Measurements from ENCODE around the gene NHLRC2.

The NHLRC2 gene

GRCh38 chr10:113859261-113859660 lies 4.8 kb downstream of the NHLRC2 start:
- Histone ChIP-seq H3K36me3 (ENCODE audit: control insufficient read depth, insufficient read depth, low read length) (peaks cover 61% of the 10 kb centered on the region), H3K9me3 (ENCODE audit: control insufficient read depth, insufficient read depth, low read length) (no peaks in the 10 kb centered on the region), H3K27me3 (ENCODE audit: control insufficient read depth, insufficient read depth, low read length) (no peaks in the 10 kb centered on the region), H3K27ac (ENCODE audit: low read depth, low read length) (no peak overlapping the region), H3K4me3 (ENCODE audit: low read depth, low read length) (no peak overlapping the region), H3K4me1 (ENCODE audit: control insufficient read depth, insufficient read depth, low read length) (peaks cover 16% of the 10 kb centered on the region), H3K9ac (ENCODE audit: low read depth, low read length) (no peak overlapping the region)

- Histone ChIP-seq H3K36me3 (ENCODE audit: control insufficient read depth, insufficient read depth, low read length) (peaks cover 53% of the 10 kb centered on the region), H3K4me3 (ENCODE audit: low read depth, low read length) (no peak overlapping the region), H3K9ac (ENCODE audit: low read depth, low read length) (no peak overlapping the region), H3K27me3 (ENCODE audit: control insufficient read depth, insufficient read depth, low read length) (no peaks in the 10 kb centered on the region), H3K9me3 (ENCODE audit: control insufficient read depth, insufficient read depth, low read length) (no peaks in the 10 kb centered on the region), H3K4me1 (ENCODE audit: control insufficient read depth, insufficient read depth, low read length) (no peaks in the 10 kb centered on the region), H3K27ac (ENCODE audit: low read depth, low read length) (no peak overlapping the region)
Observed at GRCh38 chr10:113865901-113866300, 11.4 kb downstream of the NHLRC2 start.

- no peak overlapping the region for H3K4me3 ChIP-seq (ENCODE audit: low read depth, low read length)
Observed at GRCh38 chr10:113866551-113867394, 12.3 kb downstream of the NHLRC2 start.

GRCh38 chr10:113867904-113868303 lies 13.4 kb downstream of the NHLRC2 start:
- Histone ChIP-seq H3K9me3 (ENCODE audit: control insufficient read depth, insufficient read depth, low read length) (no peaks in the 10 kb centered on the region), H3K36me3 (ENCODE audit: control insufficient read depth, insufficient read depth, low read length) (peaks cover 39% of the 10 kb centered on the region), H3K4me1 (ENCODE audit: control insufficient read depth, insufficient read depth, low read length) (no peaks in the 10 kb centered on the region), H3K27me3 (ENCODE audit: control insufficient read depth, insufficient read depth, low read length) (no peaks in the 10 kb centered on the region), H3K27ac (ENCODE audit: low read depth, low read length) (no peak overlapping the region), H3K4me3 (ENCODE audit: low read depth, low read length) (no peak overlapping the region), H3K9ac (ENCODE audit: low read depth, low read length) (no peak overlapping the region)

More at GRCh38 chr10:113866551-113867394, 12.3 kb downstream of the NHLRC2 start:
- Histone ChIP-seq H3K4me1 (ENCODE audit: control insufficient read depth, insufficient read depth, low read length) (no peaks in the 10 kb centered on the region), H3K27me3 (ENCODE audit: control insufficient read depth, insufficient read depth, low read length) (no peaks in the 10 kb centered on the region), H3K9ac (ENCODE audit: low read depth, low read length) (no peak overlapping the region), H3K9me3 (ENCODE audit: control insufficient read depth, insufficient read depth, low read length) (no peaks in the 10 kb centered on the region), H3K27ac (ENCODE audit: low read depth, low read length) (no peak overlapping the region), H3K36me3 (ENCODE audit: control insufficient read depth, insufficient read depth, low read length) (peaks cover 47% of the 10 kb centered on the region)

GRCh38 chr10:113869789-113870188 lies 15.3 kb downstream of the NHLRC2 start:
- H3K36me3 ChIP-seq (ENCODE audit: control insufficient read depth, insufficient read depth, low read length): peaks cover 26% of the 10 kb centered on the region; the same call in 1 of the 2 replicates

GRCh38 chr10:113872139-113873030 lies 17.9 kb downstream of the NHLRC2 start:
- no peak overlapping the region for H3K4me3 ChIP-seq (ENCODE audit: low read depth, low read length)
- no peaks in the 10 kb centered on the region for H3K9me3 ChIP-seq (ENCODE audit: control insufficient read depth, insufficient read depth, low read length)
- no peaks in the 10 kb centered on the region for H3K27me3 ChIP-seq (ENCODE audit: control insufficient read depth, insufficient read depth, low read length)
- H3K36me3 ChIP-seq (ENCODE audit: control insufficient read depth, insufficient read depth, low read length): peaks cover 26% of the 10 kb centered on the region; the same call in 1 of the 2 replicates
- no peak overlapping the region for H3K27ac ChIP-seq (ENCODE audit: low read depth, low read length)
- no peak overlapping the region for H3K9ac ChIP-seq (ENCODE audit: low read depth, low read length)
- H3K4me1 ChIP-seq (ENCODE audit: control insufficient read depth, insufficient read depth, low read length): no peaks in the 10 kb centered on the region

More at GRCh38 chr10:113869789-113870188, 15.3 kb downstream of the NHLRC2 start:
- no peaks in the 10 kb centered on the region for H3K9me3 ChIP-seq (ENCODE audit: control insufficient read depth, insufficient read depth, low read length)
- H3K27ac ChIP-seq (ENCODE audit: low read depth, low read length): no peak overlapping the region
- no peak overlapping the region for H3K4me3 ChIP-seq (ENCODE audit: low read depth, low read length)
- H3K27me3 ChIP-seq (ENCODE audit: control insufficient read depth, insufficient read depth, low read length): no peaks in the 10 kb centered on the region
- H3K9ac ChIP-seq (ENCODE audit: low read depth, low read length): no peak overlapping the region
- H3K4me1 ChIP-seq (ENCODE audit: control insufficient read depth, insufficient read depth, low read length): no peaks in the 10 kb centered on the region

GRCh38 chr10:113875212-113875611 lies 20.8 kb downstream of the NHLRC2 start:
- no peak overlapping the region for H3K27ac ChIP-seq (ENCODE audit: low read depth, low read length)
- H3K4me1 ChIP-seq (ENCODE audit: control insufficient read depth, insufficient read depth, low read length): no peaks in the 10 kb centered on the region
- peaks cover 33% of the 10 kb centered on the region; the same call in 1 of the 2 replicates for H3K36me3 ChIP-seq (ENCODE audit: control insufficient read depth, insufficient read depth, low read length)
- no peaks in the 10 kb centered on the region for H3K9me3 ChIP-seq (ENCODE audit: control insufficient read depth, insufficient read depth, low read length)
- H3K27me3 ChIP-seq (ENCODE audit: control insufficient read depth, insufficient read depth, low read length): no peaks in the 10 kb centered on the region
- H3K9ac ChIP-seq (ENCODE audit: low read depth, low read length): no peak overlapping the region
- no peak overlapping the region for H3K4me3 ChIP-seq (ENCODE audit: low read depth, low read length)

- H3K27ac ChIP-seq (ENCODE audit: low read depth, low read length): no peak overlapping the region
- H3K4me3 ChIP-seq (ENCODE audit: low read depth, low read length): no peak overlapping the region
- H3K9me3 ChIP-seq (ENCODE audit: control insufficient read depth, insufficient read depth, low read length): no peaks in the 10 kb centered on the region
- H3K36me3 ChIP-seq (ENCODE audit: control insufficient read depth, insufficient read depth, low read length): peaks cover 40% of the 10 kb centered on the region; the same call in 1 of the 2 replicates
- H3K4me1 ChIP-seq (ENCODE audit: control insufficient read depth, insufficient read depth, low read length): no peaks in the 10 kb centered on the region
- no peak overlapping the region for H3K9ac ChIP-seq (ENCODE audit: low read depth, low read length)
- H3K27me3 ChIP-seq (ENCODE audit: control insufficient read depth, insufficient read depth, low read length): no peaks in the 10 kb centered on the region
Observed at GRCh38 chr10:113876461-113876860, 22.0 kb downstream of the NHLRC2 start.

- no peak overlapping the region for H3K9ac ChIP-seq (ENCODE audit: low read depth, low read length)
- no peaks in the 10 kb centered on the region for H3K9me3 ChIP-seq (ENCODE audit: control insufficient read depth, insufficient read depth, low read length)
- no peaks in the 10 kb centered on the region for H3K27me3 ChIP-seq (ENCODE audit: control insufficient read depth, insufficient read depth, low read length)
- H3K4me1 ChIP-seq (ENCODE audit: control insufficient read depth, insufficient read depth, low read length): no peaks in the 10 kb centered on the region
- no peak overlapping the region for H3K4me3 ChIP-seq (ENCODE audit: low read depth, low read length)
- H3K36me3 ChIP-seq (ENCODE audit: control insufficient read depth, insufficient read depth, low read length): peaks cover 43% of the 10 kb centered on the region
- H3K27ac ChIP-seq (ENCODE audit: low read depth, low read length): no peak overlapping the region
Observed at GRCh38 chr10:113879691-113880090, 25.2 kb downstream of the NHLRC2 start.

- H3K9me3 ChIP-seq (ENCODE audit: control insufficient read depth, insufficient read depth, low read length): no peaks in the 10 kb centered on the region
- no peak overlapping the region for H3K27ac ChIP-seq (ENCODE audit: low read depth, low read length)
- no peak overlapping the region for H3K9ac ChIP-seq (ENCODE audit: low read depth, low read length)
- H3K4me1 ChIP-seq (ENCODE audit: control insufficient read depth, insufficient read depth, low read length): no peaks in the 10 kb centered on the region
- H3K27me3 ChIP-seq (ENCODE audit: control insufficient read depth, insufficient read depth, low read length): no peaks in the 10 kb centered on the region
- H3K36me3 ChIP-seq (ENCODE audit: control insufficient read depth, insufficient read depth, low read length): peaks cover 46% of the 10 kb centered on the region
- H3K4me3 ChIP-seq (ENCODE audit: low read depth, low read length): no peak overlapping the region
Observed at GRCh38 chr10:113880236-113880635, 25.8 kb downstream of the NHLRC2 start.

GRCh38 chr10:113882240-113882639 lies 27.8 kb downstream of the NHLRC2 start:
- H3K4me3 ChIP-seq (ENCODE audit: low read depth, low read length): no peak overlapping the region
- no peaks in the 10 kb centered on the region for H3K27me3 ChIP-seq (ENCODE audit: control insufficient read depth, insufficient read depth, low read length)
- H3K36me3 ChIP-seq (ENCODE audit: control insufficient read depth, insufficient read depth, low read length): peaks cover 54% of the 10 kb centered on the region
- H3K4me1 ChIP-seq (ENCODE audit: control insufficient read depth, insufficient read depth, low read length): no peaks in the 10 kb centered on the region
- no peaks in the 10 kb centered on the region for H3K9me3 ChIP-seq (ENCODE audit: control insufficient read depth, insufficient read depth, low read length)
- no peak overlapping the region for H3K27ac ChIP-seq (ENCODE audit: low read depth, low read length)
- no peak overlapping the region for H3K9ac ChIP-seq (ENCODE audit: low read depth, low read length)
